BLaER1 (cell line): ENCODE measurements around the gene UBXN10.

Source experiments
- H3K27ac ChIP-seq: shearing (Covaris generic); formaldehyde crosslinking; 2 replicates; pipeline ENCODE4 v1.8.1; 2022
- H3K27me3 ChIP-seq: shearing (Covaris generic); formaldehyde crosslinking; 2 replicates; pipeline ENCODE4 v1.8.1; 2022
- H3K36me3 ChIP-seq: shearing (Covaris generic); formaldehyde crosslinking; 2 replicates; pipeline ENCODE4 v1.8.1; 2022
- H3K4me1 ChIP-seq: shearing (Covaris generic); formaldehyde crosslinking; 2 replicates; pipeline ENCODE4 v1.8.1; 2022
- H3K4me2 ChIP-seq: shearing (Covaris generic); formaldehyde crosslinking; 2 replicates; pipeline ENCODE4 v1.8.1; 2022
- H3K4me3 ChIP-seq: shearing (Covaris generic); formaldehyde crosslinking; 2 replicates; pipeline ENCODE4 v1.8.1; 2022
- H3K9ac ChIP-seq: shearing (Covaris generic); formaldehyde crosslinking; 2 replicates; pipeline ENCODE4 v1.8.1; 2022
- H3K9me3 ChIP-seq: shearing (Covaris generic); formaldehyde crosslinking; 2 replicates; pipeline ENCODE4 v1.8.1; 2022
- H4K20me1 ChIP-seq: shearing (Covaris generic); formaldehyde crosslinking; 2 replicates; pipeline ENCODE4 v1.8.1; 2022
- Cebpa-rat ChIP-seq: shearing (Covaris generic); IDR thresholded peaks from 2 replicates; pipeline ENCODE4 v1.8.1; 2022

The UBXN10 gene

GRCh38 chr1:20198918-20199317, 13.0 kb downstream of the UBXN10 start:
- Histone ChIP-seq H3K9ac (no peak overlapping the region), H3K27me3 (no peaks in the 10 kb centered on the region), H3K4me3 (no peak overlapping the region), H4K20me1 (no peaks in the 10 kb centered on the region), H3K4me1 (peaks cover 32% of the 10 kb centered on the region), H3K4me2 (no peak overlapping the region), H3K9me3 (no peaks in the 10 kb centered on the region), H3K27ac (no peak overlapping the region), H3K36me3 (no peaks in the 10 kb centered on the region)
- no peak for TF ChIP-seq Cebpa-rat

DNA sequence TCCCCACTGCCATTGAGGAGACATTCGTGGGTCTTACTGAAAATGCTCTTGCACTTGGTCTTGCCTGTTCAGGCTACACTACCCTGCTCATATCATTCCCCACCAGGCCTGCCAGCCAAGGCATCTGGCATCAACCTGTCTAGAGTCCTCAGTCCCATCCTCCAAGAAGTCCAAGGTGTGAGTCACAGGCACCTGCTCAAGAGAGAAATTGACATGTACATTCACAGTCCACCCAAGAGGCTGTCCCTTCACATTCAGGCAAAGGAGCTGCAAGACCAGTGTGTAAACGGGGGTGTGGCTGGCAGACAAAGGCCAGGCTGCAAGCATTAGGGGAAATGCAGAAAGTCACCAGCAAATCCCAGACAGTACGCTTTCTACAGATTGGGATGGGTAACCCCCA, 13.5 kb downstream of the UBXN10 start:
- Histone ChIP-seq H3K9me3 (no peaks in the 10 kb centered on the region), H3K4me2 (no peak overlapping the region), H3K27me3 (no peaks in the 10 kb centered on the region), H4K20me1 (no peaks in the 10 kb centered on the region), H3K4me1 (peaks cover 31% of the 10 kb centered on the region), H3K36me3 (no peaks in the 10 kb centered on the region), H3K27ac (no peak overlapping the region), H3K4me3 (no peak overlapping the region), H3K9ac (no peak overlapping the region)
- TF ChIP-seq Cebpa-rat = no peak

GRCh38 chr1:20199840-20200239, 13.9 kb downstream of the UBXN10 start:
- no peak for TF ChIP-seq Cebpa-rat
- Histone ChIP-seq H3K4me3 (no peak overlapping the region), H4K20me1 (no peaks in the 10 kb centered on the region), H3K27me3 (no peaks in the 10 kb centered on the region), H3K27ac (no peak overlapping the region), H3K36me3 (no peaks in the 10 kb centered on the region), H3K9me3 (no peaks in the 10 kb centered on the region), H3K4me1 (peaks cover 27% of the 10 kb centered on the region), H3K9ac (no peak overlapping the region), H3K4me2 (no peak overlapping the region)

DNA sequence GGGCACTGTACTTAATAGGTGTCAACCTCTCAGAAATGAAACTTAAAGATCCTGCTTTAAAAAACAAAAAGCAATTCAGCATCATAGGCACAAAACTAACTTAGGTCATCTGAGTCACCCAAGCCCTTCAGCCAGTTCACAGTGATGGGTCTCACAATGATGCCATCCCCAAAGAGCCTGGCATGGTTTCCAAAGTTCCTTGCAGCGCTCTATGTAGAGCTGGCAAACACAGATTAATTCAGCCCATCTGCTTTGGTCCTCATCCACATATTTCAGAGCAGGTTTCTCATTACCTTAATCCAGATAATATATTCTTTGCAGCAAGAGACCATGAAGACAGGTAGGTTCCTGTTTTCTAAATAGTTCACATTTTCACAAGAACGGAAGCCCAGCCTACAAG, 15.1 kb downstream of the UBXN10 start:
- Histone ChIP-seq H3K9me3 (no peaks in the 10 kb centered on the region), H3K27me3 (no peaks in the 10 kb centered on the region), H3K9ac (no peak overlapping the region), H3K27ac (no peak overlapping the region), H3K4me3 (no peak overlapping the region), H3K4me1 (peaks cover 15% of the 10 kb centered on the region), H3K36me3 (no peaks in the 10 kb centered on the region), H4K20me1 (no peaks in the 10 kb centered on the region), H3K4me2 (no peak overlapping the region)
- TF ChIP-seq Cebpa-rat = no peak

DNA sequence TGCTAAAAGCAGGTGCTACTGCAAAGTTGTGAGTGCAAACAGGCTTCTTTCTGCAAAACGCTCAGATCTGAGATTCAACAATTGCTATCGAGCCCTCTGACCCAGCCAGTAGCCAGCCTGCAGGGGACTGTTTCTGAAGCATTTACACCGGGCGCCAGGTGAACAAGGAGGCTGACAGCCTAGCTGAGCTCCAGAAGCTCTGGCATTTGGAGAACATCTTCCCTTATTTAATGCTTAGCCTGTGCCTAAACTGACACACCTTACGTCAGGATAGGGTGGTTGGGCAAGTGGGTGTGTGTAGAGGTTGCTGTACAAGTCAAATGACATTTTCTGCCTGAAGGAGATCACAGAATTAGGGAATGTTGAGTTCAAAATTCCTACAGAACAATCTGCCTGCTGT, 16.3 kb downstream of the UBXN10 start:
- H3K4me2 ChIP-seq = no peak overlapping the region
- no peaks in the 10 kb centered on the region for H3K9me3 ChIP-seq
- no peak overlapping the region for H3K27ac ChIP-seq
- no peak for TF ChIP-seq Cebpa-rat
- no peaks in the 10 kb centered on the region for H4K20me1 ChIP-seq
- no peak overlapping the region for H3K9ac ChIP-seq
- H3K4me1 ChIP-seq = peaks cover 9% of the 10 kb centered on the region
- H3K36me3 ChIP-seq = no peaks in the 10 kb centered on the region
- H3K4me3 ChIP-seq = no peak overlapping the region
- no peaks in the 10 kb centered on the region for H3K27me3 ChIP-seq

- no peaks in the 10 kb centered on the region for H3K36me3 ChIP-seq
Observed at GRCh38 chr1:20207546-20207945, 21.6 kb downstream of the UBXN10 start.

DNA sequence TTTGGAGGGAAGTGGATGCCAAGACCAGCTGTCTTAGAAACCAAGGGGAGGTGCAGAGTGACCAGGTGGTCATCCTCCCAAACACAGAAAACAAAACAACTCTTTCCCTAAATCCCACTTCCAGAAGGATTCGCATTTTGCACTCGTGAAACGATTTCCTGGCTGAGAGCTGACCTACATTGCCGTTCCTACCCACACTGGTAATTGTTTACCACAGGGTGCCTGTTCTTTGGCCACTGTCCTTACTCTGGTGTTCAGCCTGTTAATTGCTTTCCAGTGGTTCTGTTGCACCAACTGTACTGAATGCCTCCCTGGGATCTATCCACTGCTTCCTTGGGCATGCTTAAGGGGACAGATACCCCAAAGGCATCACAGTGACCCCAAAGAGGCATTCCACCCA, 23.6 kb downstream of the UBXN10 start:
- Histone ChIP-seq H4K20me1 (no peaks in the 10 kb centered on the region), H3K9ac (no peak overlapping the region), H3K4me3 (no peak overlapping the region), H3K9me3 (no peaks in the 10 kb centered on the region), H3K4me1 (peaks cover 43% of the 10 kb centered on the region), H3K27me3 (no peaks in the 10 kb centered on the region), H3K36me3 (no peaks in the 10 kb centered on the region), H3K4me2 (no peak overlapping the region), H3K27ac (no peak overlapping the region)
- TF ChIP-seq Cebpa-rat = no peak

More at GRCh38 chr1:20207546-20207945, 21.6 kb downstream of the UBXN10 start:
- no peak for TF ChIP-seq Cebpa-rat
- H3K4me3 ChIP-seq = no peak overlapping the region
- no peaks in the 10 kb centered on the region for H4K20me1 ChIP-seq
- no peak overlapping the region for H3K4me2 ChIP-seq
- H3K9ac ChIP-seq = no peak overlapping the region
- H3K4me1 ChIP-seq = peaks cover 39% of the 10 kb centered on the region
- H3K9me3 ChIP-seq = no peaks in the 10 kb centered on the region
- no peaks in the 10 kb centered on the region for H3K27me3 ChIP-seq
- no peak overlapping the region for H3K27ac ChIP-seq

- Histone ChIP-seq H3K4me1 (peaks cover 43% of the 10 kb centered on the region), H3K4me3 (no peak overlapping the region)
Observed at GRCh38 chr1:20210736-20211460, 25.0 kb downstream of the UBXN10 start.

DNA sequence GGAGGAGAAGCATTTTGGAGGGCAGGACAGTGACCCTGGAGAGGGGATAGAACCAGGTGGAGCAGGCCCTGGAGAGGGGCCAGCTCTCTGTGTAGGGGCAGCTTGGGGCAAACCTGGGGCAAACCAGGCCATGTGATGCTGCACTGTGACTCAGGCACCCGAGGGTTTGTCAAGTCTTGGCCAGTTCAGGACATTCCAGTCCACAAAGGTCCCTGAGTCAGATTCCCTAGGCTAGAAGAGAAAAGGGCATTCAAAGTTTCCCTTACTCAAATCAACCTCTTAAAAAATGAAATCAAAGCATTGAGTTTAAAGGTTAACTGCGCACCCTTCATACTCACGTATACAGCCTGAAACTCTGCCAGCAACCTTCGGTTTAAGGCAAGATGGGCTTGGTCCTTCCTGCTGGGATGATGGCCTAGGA, 25.6 kb downstream of the UBXN10 start:
- no peaks in the 10 kb centered on the region for H3K36me3 ChIP-seq
- H3K9ac ChIP-seq = no peak overlapping the region
- no peak for TF ChIP-seq Cebpa-rat
- no peaks in the 10 kb centered on the region for H3K27me3 ChIP-seq
- peaks cover 43% of the 10 kb centered on the region for H3K4me1 ChIP-seq
- no peaks in the 10 kb centered on the region for H3K9me3 ChIP-seq
- H3K4me2 ChIP-seq = peak overlapping the region; percentile 97; the same call in 1 of the 2 replicates
- no peaks in the 10 kb centered on the region for H4K20me1 ChIP-seq
- H3K27ac ChIP-seq = no peak overlapping the region
- H3K4me3 ChIP-seq = no peak overlapping the region

More at GRCh38 chr1:20210736-20211460, 25.0 kb downstream of the UBXN10 start:
- no peaks in the 10 kb centered on the region for H3K36me3 ChIP-seq
- no peak overlapping the region for H3K27ac ChIP-seq
- H3K9ac ChIP-seq = no peak overlapping the region
- H3K4me2 ChIP-seq = no peak overlapping the region
- no peaks in the 10 kb centered on the region for H3K27me3 ChIP-seq
- no peaks in the 10 kb centered on the region for H4K20me1 ChIP-seq
- no peak for TF ChIP-seq Cebpa-rat
- no peaks in the 10 kb centered on the region for H3K9me3 ChIP-seq

- Histone ChIP-seq H3K9ac (peak overlapping the region; percentile 35; the same call in 1 of the 2 replicates), H4K20me1 (no peaks in the 10 kb centered on the region), H3K4me1 (peaks cover 43% of the 10 kb centered on the region), H3K9me3 (no peaks in the 10 kb centered on the region), H3K27ac (peak overlapping the region; percentile 37; the same call in 1 of the 2 replicates), H3K4me2 (peak overlapping the region; percentile 97), H3K36me3 (no peaks in the 10 kb centered on the region), H3K27me3 (no peaks in the 10 kb centered on the region), H3K4me3 (peak overlapping the region; percentile 54; the same call in 1 of the 2 replicates)
- TF ChIP-seq Cebpa-rat = no peak
Observed at GRCh38 chr1:20212085-20212684, 26.3 kb downstream of the UBXN10 start.
